Measurements from ENCODE around the gene SLC4A4. TPM values are rescaled to one million over a fixed set of nuclear protein-coding genes. Genes with fewer than 3 reads are reported as not detected.

Gene SLC4A4
- total and polyA plus RNA-seq, 10 of the 15 experiments (the other 5 are each of a cell fraction or from before 2014, with no cell fraction given) = 0.05 to 0.44 (median 0.18) TPM

- FAIRE-seq (no peak), DNase-seq (ENCODE audit: low read depth, low spot score) (no peak), ATAC-seq (no peak)
- H3K4me2 ChIP-seq (ENCODE audit: control insufficient read depth, insufficient read depth) = no peak overlapping the region
- no peak overlapping the region for H3K9ac ChIP-seq (ENCODE audit: control insufficient read depth, insufficient read depth, low read length)
- H3K9me3 ChIP-seq (replicated peaks; ENCODE audit: control insufficient read depth, insufficient read depth, low read length) = no peaks in the 10 kb centered on the region
- no peaks in the 10 kb centered on the region for H3K27me3 ChIP-seq (replicated peaks in 1 of 2; ENCODE audit: control insufficient read depth in 2 of 2, insufficient read depth in 2 of 2, low read length in 1 of 2)
- RAD21 ChIA-PET (ENCODE audit: unreplicated experiment) = no interaction called here
- 31% methylated on average over 8 of the region's 8 CpGs for WGBS (ENCODE audit: insufficient coverage, insufficient replicate concordance, low lambda C conversion rate, missing lambda C conversion rate)
- no peak for TF ChIP-seq POLR2AphosphoS5 (IDR thresholded peaks at IDR 0.05; ENCODE audit: low read length)
- H2AFZ ChIP-seq (ENCODE audit: control insufficient read depth, low read depth, low read length) = no peak overlapping the region
- in situ Hi-C loops (cut with MboI) = no loop called here
- H3K27ac ChIP-seq (ENCODE audit: control insufficient read depth, insufficient read depth) = no peak overlapping the region
- no peaks in the 10 kb centered on the region for H3K4me1 ChIP-seq (ENCODE audit: control insufficient read depth, insufficient read depth, low read length)
- POLR2A ChIA-PET = no interaction called here
- no peaks in the 10 kb centered on the region for H3K36me3 ChIP-seq (ENCODE audit: control insufficient read depth in 2 of 2, insufficient read depth in 2 of 2, low read length in 1 of 2)
- no TSS peak for BruUV-seq (replicated peaks)
- no peaks in the 10 kb centered on the region for H4K20me1 ChIP-seq (ENCODE audit: control insufficient read depth, insufficient read depth)
- CTCF ChIA-PET = no interaction called here
- no peak overlapping the region for H3K4me3 ChIP-seq
- intact Hi-C loops (cut with micrococcal nuclease; ENCODE audit: unreplicated experiment) = no loop called here
- H3K79me2 ChIP-seq (ENCODE audit: control insufficient read depth, insufficient read depth, low read length) = no peaks in the 10 kb centered on the region
- SMC1A ChIA-PET (ENCODE audit: uncharacterized antibody, unreplicated experiment) = no interaction called here
These were observed 38.5 kb upstream of the SLC4A4 start for GRCh38 chr4:71300362-71300761.

DNA sequence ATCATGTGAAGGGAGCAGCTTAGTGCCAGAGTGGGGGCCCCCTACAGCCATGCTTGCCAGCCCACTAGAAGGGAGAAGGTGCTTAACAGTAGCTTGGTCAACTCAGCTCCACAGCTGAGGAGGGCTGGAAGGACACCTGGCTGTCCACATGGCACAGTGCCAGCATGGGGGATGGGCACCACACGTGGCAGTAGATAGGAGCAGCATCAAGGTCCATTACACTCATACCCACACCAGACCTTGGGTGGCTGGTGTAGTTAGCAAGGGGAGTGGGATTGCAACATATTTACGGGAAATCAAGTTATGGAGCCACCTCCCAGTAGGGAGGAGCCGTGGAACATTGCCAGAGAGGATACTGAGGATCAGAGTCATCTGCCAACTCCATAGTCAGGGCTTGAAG, 37.9 kb upstream of the SLC4A4 start:
- no peak for FAIRE-seq
- TF ChIP-seq POLR2AphosphoS2 (IDR thresholded peaks at IDR 0.05; ENCODE audit: low read depth, low read length) (no peak), ZNF622 (IDR thresholded peaks at IDR 0.05) (no peak)
- Histone ChIP-seq H3K36me3 (ENCODE audit: control insufficient read depth in 2 of 2, insufficient read depth in 2 of 2, low read length in 1 of 2) (no peaks in the 10 kb centered on the region), H3K9ac (ENCODE audit: control insufficient read depth, insufficient read depth, low read length) (no peak overlapping the region), H3K4me1 (ENCODE audit: control insufficient read depth, insufficient read depth, low read length) (peaks cover 2% of the 10 kb centered on the region; the same call in 1 of the 2 replicates), H3K79me2 (ENCODE audit: control insufficient read depth, insufficient read depth, low read length) (no peaks in the 10 kb centered on the region), H3K4me3 (no peak overlapping the region), H3K27ac (ENCODE audit: control insufficient read depth, insufficient read depth) (no peak overlapping the region), H3K27me3 (replicated peaks in 1 of 2; ENCODE audit: control insufficient read depth in 2 of 2, insufficient read depth in 2 of 2, low read length in 1 of 2) (no peaks in the 10 kb centered on the region), H4K20me1 (ENCODE audit: control insufficient read depth, insufficient read depth) (no peaks in the 10 kb centered on the region), H3K4me2 (ENCODE audit: control insufficient read depth, insufficient read depth) (no peak overlapping the region), H2AFZ (ENCODE audit: control insufficient read depth, low read depth, low read length) (no peak overlapping the region), H3K9me3 (replicated peaks; ENCODE audit: control insufficient read depth, insufficient read depth, low read length) (no peaks in the 10 kb centered on the region)
- in situ Hi-C loops (cut with MboI) = no loop called here
- ChIA-PET RAD21 (ENCODE audit: unreplicated experiment) (no interaction called here), CTCF (no interaction called here), POLR2A (no interaction called here), SMC1A (ENCODE audit: uncharacterized antibody, unreplicated experiment) (no interaction called here)
- WGBS (ENCODE audit: insufficient coverage, insufficient replicate concordance, low lambda C conversion rate, missing lambda C conversion rate) = 0% methylated on average over 3 of the region's 3 CpGs
- DNase-seq (ENCODE audit: low read depth, low spot score) = no peak
- ATAC-seq = no peak
- intact Hi-C loops (cut with micrococcal nuclease; ENCODE audit: unreplicated experiment) = no loop called here
- no TSS peak for BruUV-seq (replicated peaks)

All from GM12878 (cell line).